Activated CD4-positive, alpha-beta T cell treated with anti-CD3 and anti-CD28 coated beads for 24 hours (primary cell): Measurements from ENCODE around the gene ADAM12.
"Not testable (repeated sequence)": the region's sequence is repeated elsewhere in the genome, so short reads cannot be mapped to it uniquely, and the experiment has no call there.

Experiments
- DNase-seq, 2 donors: peaks; one replicate each; pipeline ENCODE4 v3.0.0-alpha.2; 2020; ENCODE audit warnings: low read depth in 2 of 2

ADAM12 gene

DNA sequence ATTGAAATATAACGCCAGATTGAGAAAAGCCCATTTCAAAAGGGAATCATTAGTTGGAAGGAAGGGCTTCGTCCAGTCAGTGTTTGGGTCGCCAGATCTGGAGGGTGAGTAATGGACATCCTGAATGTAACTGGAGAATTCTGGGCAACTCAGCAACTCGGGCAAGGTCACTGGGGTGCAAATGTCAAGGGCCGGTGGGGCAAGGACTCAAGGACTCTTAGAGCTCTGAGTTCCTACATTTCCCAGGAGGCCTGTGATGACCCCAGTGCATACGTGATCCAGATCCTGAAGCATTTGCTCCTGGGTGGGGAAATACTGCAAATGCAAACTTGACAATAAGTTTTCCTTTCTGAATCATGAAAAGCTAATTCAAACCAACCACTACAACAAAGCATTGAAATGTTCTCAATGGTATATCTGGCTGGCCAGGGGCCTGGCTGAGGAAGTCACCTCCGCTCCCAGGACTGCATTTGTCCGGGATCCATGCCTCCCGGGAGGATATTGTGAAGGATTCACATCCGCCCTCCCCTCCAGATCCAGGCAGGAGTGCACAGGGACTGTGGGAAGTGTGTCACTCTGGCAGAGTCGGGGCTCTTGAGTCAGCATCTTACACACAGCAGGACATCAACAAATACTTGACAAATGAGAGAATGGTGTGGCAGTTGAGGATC, 327.9 kb downstream of the ADAM12 start:
- DNase-seq: no peak

DNA sequence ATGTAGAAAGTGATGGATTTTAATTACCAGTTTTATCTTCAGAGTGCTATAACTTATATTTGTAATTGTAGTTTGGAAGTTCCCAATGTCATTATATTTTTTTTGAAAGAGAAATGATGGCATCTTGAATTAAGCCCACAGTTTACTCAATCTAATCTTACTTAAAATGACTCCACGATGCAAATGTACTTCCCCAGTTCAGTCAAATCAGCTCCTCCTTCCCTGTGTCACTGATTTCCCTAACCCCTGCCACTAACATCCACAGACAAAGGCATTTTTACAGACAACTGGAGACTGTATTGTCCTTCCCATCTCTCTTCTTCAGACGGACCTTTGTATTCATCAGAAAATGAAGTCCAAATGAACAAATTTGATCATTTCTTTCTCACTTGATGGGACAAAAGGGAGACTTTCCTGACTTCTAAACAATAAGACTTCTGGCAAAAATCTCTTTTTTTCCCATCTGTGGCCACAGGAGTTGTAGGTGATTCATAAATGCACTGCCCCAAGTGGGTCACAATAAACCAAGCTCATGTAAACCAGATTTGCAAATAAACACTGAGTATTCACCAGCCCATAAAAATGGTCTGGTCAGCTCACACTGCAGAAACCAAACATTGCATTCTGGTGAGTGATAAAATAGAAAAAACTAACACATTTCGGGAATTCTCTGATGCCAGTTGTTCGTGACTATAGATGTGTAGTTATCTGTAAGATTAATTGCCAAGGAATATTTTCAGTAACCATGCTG, 329.0 kb downstream of the ADAM12 start:
- no peak for DNase-seq

DNA sequence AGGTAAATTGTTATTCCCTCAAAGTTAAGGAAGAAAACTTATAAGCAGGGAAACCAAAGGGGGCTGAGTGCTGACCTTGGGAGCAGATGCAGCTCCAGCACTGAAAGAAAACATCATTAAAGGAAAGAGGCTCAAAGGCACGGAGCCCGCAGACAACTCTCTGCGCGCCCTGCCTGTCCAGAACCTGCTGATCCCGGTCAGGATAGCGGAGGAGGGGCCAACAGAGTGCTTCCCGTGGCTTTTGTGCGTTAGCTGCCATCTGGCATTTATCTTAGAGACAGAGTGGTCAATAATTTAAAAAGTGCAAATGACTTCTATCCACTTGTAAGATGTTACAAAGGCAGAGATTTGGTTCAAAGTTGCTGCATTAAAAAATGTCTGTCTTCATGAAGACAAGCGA, 329.8 kb downstream of the ADAM12 start:
- DNase-seq: no peak

DNA sequence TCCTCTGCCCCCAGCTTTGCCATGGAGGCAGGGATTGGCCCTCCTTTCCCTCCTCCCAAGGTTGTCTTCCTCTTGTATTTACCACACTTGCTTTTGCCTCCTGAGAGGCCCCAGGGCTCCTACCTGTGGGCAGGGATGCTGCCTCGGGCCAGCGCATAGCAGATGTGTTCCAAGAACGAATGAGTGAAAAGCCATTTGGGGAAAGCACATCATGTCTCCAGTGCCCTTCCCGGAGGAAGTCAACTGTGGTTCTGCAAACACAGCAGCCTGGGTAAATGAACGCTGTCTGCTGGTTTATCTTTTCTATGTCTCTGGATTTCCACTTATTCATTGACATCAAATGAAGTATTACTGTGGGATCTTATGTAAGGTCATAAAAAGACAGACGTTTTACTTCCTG, 330.2 kb downstream of the ADAM12 start:
- no peak for DNase-seq

DNA sequence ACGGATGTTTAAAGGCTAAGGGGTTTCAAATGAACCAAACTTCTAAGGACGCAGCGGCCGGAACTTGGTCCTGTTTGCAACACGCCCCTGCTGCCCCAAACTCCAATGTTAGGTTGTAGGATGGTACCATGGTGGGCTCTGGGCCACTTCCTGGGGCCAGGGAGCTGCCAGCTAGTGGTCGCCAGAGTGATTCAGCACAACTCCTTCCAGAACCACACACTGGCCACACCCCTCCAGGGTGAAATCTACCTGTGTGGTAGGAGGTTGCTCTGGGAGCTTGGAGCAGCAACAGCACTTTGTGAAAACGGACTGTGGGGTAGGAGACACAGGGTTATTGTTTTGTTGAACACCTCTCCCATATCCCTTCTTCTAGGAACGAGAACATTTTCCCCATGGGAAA, 330.8 kb downstream of the ADAM12 start:
- DNase-seq: no peak

DNA sequence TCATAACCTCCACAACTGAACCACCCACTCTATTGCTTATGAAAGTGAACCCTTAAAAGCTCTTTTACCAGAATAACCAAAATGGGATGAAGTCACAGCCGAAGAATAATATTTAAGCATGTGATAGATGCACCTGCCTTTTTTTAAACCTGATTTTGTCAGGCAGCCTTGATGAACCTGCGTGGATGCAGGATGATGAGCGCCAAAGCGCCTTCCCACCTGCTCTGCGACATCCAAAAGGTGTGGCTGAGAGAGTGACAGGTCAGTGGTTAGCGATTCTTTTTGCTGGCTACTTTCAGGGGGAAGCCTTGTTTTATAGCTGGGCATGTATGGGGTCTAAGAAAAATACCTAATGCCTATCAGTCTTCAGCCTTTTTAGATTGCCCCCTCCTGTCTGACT, 334.1 kb downstream of the ADAM12 start:
- no peak for DNase-seq

DNA sequence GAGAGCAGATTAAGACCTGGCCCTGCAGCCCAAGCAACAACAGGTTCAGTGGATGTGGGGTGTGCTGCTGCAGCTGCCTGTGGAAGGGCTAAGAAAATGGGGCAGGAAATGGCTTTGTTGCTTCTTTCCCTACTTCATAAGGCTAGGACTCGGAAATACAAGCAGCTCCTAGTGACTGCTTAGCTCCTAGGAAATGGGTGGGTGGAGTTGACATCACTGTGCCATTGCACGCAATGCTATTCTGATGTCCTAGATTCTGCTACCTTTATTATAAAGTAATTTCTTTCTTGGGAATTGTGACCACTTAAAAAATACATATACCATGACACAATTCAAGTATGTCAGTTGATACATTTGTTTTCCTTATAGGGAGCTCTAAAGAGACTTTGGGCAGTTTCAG, 336.1 kb downstream of the ADAM12 start:
- DNase-seq: no peak

DNA sequence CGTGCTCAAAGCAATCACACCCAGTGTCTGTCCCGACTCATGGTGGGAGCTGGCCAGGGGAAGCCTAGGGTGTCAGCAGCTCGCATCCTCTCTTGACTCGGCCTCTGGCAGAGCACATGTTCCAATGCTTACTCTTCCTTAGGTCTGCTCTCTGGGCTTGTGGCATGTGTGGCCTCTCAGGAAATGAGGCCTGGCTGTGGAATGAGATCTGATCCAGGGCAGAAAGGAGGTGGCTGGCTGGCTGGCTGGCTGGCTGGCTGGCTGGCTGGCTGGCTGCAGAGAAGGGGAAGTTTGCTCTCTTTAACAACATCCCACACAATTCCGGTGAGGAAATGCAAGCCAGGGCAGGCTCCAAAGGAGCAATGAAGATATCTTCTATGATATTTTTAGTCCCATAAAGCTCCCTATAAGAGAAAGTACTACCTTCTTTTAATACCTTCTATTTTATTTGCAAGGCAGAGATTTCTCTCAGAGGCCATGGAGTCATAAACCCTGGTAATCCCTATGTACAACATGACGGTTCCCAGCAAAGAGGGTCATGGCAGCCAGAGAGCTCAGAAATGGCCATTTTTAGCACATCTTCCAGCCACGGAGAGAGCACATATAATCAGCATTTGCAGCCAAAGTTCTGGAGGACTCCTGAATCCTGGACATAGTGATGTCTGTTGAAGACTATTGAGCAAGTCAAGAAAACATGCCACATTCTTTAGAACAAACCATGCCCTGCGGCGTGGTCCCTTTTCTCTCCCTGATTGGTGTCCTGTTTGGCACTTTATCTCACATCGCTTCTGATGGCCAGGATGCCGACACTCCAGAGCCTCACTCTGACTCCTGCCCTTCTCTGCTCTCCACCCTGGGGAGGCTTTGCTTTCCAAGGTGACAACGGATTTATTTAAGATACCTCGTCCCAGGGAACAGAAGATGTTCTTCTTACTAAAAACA, 338.2 kb downstream of the ADAM12 start:
- DNase-seq: no peak

DNA sequence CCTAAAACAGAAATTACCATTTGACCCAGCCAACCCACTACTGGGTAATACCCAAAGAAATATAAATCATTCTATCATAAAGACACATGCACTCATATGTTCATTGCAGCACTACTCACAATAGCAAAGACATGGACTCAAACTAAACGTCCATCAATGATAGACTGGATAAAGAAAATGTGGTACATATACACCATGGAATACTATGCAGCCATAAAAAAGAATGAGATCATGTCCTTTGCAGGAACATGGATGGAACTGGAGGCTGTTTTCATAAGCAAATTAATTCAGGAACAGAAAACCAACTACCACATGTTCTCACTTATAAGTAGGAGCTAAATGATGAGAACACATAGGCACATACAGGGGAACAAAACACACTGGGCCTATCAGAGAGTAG, 340.5 kb downstream of the ADAM12 start:
- DNase-seq: not testable (repeated sequence)

DNA sequence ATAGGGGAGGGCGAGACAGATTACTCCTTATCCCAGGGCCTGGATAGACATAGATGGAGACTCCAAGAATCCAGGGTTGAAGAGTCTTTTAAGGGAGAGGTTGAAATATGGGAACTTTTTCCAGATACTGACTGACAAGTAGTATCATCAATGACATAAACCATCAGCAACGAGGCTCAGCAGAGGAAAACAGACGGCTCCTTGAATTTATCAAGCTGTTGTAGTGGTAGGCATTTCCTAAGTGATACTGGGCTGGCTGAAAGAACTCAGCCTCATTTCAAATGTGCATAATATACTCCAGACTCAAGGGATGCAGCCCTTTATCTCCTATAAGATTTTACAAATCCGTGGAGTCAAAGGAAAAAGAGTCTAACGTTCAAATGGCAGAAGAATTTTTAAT, 341.4 kb downstream of the ADAM12 start:
- no peak for DNase-seq

DNA sequence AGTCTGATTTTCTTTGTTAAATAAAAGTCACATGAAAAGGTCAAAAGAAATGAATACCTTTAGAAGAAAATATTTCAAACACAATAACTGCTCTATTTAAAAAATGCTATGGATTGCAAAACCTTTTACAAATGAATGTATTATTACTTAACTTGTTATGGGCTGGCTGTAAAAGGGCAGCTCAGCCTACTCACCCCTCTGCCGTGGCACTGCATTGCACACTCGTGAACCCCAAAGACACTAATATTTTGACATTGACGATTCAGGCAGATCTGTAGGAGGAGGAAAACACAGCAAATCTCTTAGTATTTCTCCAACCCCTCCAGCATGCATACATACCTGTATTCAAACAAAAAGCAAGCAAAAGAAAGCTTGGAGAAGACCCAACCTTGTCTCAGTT, 342.4 kb downstream of the ADAM12 start:
- DNase-seq: no peak

DNA sequence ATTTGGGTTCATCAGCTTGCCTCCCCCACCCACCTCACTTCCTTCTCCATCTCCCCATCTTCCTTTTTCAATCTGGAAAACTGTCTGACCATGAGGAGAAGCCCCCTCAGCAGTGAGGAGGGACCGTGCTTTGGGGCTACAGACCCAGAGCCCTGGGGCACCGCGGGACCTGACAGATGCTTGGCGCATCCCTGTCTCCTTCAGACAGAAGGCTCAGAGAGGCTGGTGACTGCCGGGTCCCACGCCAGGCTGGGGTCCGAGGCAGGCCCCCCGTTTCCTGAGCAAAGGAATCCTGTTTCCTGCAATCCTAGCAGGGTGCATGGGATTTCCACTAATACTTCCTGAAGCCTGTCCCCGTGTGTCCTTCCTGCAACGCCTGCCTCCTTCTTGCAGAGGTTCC, 344.9 kb downstream of the ADAM12 start:
- no peak for DNase-seq

DNA sequence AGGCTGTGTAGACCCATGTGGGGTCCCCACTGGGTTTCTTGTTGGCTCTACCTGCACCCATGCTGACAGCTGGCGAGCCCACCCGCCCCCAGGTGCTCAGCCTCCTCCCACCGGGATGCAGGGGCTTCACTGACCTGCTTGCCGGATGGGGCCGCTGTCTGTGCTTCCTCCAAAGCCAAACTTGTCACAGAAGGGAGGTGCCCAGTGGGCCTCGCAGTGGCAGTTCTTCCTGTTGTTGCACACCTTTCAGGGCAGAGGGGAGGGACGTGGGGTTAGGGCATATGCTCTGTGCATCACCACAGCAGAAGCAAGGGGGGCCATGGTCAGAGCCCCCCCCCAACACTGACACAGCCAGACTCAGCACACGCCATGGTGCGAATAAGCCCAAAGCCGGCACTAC, 345.4 kb downstream of the ADAM12 start:
- DNase-seq: no peak

DNA sequence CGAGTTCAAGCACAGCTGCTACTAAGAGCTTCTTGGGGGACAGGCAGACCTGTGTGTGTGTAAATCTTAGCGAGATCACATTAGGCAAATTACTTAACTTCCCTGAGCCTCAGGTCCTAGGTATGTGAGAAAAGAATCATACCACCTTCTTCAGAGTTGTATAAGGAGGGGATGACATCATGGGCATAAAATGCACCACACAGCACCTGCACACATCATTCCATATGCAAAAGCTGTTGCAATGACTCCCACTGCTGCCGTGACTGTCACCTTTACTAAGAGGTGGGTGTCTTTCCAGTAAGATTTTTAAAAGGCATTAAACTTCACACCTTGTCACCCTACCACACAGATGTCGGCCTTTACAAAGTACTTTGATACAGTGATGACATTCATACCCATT, 345.9 kb downstream of the ADAM12 start:
- no peak for DNase-seq

DNA sequence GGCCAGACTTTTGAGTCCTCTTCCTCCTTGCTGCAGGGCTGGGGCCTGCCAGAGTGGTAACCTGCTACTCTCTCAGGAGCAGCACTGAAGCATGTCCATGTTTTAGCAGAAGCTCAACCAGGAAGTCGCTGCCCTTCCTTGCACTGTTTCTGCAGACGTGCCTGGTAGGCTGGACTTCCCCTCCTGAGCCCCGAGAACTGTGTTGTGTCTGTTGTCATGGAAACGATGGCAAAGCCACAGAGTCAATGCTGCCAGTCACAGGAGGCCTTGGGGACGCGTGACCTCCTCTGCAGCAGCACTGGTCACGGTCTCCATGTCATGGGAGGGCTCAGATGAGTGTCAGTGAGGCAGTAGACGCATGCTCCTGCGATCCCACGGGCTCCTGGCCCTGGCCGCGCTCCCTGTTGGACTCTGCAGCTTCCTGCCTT, 346.5 kb downstream of the ADAM12 start:
- DNase-seq: peak in 1 of 2 donors; percentile 25

DNA sequence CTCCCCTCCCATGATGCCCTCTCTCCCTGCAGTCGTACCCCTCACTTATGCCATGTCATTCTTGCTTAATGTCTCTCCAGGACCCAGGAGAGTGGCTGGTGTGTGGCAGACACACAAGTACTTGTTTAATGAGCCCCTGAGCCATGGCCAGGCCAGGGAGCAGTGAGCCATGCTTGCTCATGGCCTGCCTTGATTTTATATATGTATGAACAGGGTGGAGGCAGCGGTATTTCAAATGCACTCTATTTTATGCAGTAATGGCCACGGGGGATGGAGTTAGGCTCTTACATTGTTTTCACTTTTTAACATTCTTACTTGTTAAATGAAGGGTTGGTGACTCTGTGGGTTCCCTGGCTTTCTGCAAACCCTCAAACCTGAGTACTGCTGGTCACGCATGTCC, 347.2 kb downstream of the ADAM12 start:
- no peak for DNase-seq

DNA sequence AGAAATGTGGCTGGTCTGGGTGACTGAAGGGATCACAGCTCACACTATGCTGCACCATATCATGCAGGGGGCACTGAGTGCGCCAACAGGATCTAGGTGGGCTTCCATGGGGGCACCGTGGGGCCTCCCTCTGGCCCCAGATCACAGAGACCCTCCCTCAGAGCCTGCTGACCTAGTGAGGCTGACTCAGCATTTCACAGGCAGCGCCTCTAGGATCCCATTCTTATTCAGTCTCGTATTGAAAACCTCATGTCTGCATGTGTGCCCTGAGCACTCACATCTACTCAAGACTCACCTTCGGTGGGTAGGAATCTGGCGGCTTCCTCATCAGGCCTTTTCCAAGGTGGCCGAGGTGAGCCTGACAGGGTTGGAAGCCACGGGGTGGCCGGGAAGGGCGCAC, 350.3 kb downstream of the ADAM12 start:
- no peak for DNase-seq

DNA sequence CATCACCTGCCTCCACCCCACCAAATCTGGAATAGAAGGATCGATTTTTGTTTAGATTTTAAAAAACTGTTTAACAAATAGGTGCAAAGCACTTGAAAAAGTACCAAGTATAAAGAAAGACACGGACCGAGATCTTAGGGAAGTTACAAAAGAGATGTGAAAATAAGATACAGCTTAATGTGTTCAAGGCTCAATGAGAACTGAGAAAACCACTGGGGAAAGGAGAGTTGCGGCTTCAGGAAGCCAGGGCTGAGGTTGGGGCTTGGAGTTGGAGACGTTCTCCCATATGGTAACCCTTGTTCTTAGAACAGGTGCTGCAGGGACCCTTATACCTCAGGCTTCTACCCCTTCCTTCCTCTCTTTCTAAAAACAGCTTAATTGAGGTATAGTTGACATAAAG, 351.8 kb downstream of the ADAM12 start:
- no peak for DNase-seq

DNA sequence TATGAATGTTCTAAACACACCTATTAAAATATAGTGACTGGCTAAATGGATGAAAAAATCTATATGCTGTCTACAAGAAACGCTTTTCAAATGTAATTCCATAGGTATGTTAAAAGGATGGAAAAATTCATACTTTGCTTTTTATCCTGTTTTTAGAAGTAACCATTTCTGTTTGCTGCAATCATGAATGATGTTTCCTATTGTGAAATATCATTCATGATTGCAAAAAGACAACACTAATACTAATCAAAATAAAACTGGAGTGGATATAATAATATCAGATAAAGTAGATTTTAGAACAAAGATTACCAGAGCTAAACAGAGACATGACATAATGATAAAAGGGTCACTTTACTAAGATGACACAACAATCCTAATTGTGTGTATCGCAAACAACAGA, 353.7 kb downstream of the ADAM12 start:
- no peak for DNase-seq

DNA sequence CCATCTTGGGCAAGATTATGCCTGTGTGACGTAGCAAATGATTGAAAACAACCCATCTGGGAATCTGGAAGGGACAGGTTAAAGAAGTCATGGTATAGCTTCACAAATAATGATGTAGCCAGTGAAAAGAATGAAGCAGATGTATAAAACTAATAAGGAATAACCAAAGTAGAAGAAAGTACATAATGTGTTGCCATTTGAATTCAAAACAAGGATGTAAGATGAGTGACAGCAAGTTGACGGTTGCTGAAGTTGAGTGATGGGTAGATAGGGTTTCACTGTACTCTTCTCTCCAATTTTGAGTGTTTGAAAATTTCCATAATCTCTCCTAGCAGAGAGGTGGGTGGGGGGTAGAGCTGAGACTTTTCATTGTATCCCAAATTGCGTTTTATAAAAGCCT, 358.3 kb downstream of the ADAM12 start:
- no peak for DNase-seq

DNA sequence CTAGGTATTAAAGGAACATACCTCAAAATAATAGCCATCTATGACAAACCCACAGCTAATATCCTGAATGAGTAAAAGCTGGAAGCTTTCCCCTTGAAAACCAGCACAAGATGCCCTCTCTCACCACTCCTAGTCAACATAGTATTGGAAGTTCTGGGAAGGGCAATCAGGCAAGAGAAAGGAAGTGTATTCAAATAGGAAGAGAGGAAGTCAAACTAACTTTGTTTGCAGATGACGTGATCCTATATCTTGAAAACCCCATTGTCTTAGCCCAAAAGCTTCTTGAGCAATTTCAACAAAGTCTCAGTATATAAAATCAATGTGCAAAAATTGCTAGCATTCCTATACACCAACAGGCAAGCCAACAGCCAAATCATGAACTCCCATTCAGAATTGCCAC, 360.6 kb downstream of the ADAM12 start:
- DNase-seq: no peak

DNA sequence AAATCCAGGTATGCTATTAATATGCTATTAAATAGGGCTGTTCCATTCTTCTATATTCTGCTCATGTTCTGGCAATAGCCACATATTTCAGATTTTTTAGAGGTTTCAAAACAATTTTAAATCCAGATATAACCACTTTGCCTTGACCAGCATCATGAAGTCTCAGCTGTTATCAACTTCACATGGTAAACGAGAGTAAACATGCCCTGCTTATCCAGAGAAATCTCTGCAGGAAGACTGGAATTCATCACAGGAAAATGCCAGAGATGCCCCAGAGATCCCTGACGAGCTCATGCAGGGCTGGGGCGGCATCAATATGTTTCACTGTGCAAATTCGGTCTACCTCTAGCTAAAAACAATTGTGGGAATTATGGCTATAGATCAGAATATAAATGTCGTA, 365.4 kb downstream of the ADAM12 start:
- no peak for DNase-seq
